ENCODE data around the gene TRIP10. TPM values are rescaled to one million over a fixed set of nuclear protein-coding genes. Genes with fewer than 3 reads are reported as not detected.

TRIP10 gene
- total RNA-seq, 1 donor: 36.2 TPM

DNA sequence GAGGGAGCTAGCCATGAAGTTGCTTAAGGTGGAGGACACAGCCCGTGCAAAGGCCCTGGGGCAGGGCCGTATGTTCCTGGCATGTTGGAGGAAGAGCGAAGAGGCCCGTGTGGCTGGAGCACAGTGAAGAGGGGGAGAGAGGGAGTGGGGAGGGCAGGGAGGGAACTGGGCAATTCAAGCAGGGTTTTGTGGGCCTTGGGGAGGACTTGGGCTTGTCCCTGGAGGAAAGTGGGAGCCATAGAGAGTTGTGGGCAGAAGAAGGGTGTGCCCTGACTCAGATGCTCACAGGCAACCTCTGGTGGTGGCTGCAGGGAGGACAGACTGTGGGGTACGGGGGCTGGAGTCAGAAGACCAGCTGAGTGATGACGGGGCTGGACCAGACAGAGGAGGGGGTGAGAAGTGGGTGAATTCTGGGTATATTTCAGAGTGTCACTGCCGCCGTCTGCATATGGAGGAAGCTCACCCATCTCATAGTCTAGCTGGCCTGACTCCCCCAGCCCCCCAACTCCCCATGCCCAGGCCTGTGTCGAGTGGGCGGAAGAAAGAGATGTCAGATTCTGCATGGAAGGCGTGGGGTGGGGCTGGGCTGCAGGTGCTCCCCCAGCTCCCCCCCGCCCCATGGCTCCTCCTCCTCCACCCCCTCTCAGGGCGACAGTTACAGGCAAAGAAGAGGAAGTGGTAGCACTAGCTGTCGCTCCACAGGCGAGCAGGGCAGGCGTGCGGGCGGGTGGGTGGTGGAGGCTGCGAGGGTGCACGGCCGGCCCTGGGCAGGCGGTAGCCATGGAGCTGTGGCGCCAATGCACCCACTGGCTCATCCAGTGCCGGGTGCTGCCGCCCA, 32.8 kb downstream of the TRIP10 start, which contains the start of gene VAV1:
Gene VAV1 (plus strand): TSS at position 681 of the 838 bp plus-strand sequence. CDS start 100 bp downstream, at position 781.
- no peak within 1 kb of the TSS for H2AFZ ChIP-seq (ENCODE audit: low read length)

GRCh38 chr19:6772866-6773322, 33.4 kb downstream of the TRIP10 start:
- no peaks in the 10 kb centered on the region for H4K20me1 ChIP-seq (ENCODE audit: insufficient read depth, low read length)
- no peaks in the 10 kb centered on the region for H3K79me2 ChIP-seq (ENCODE audit: insufficient read depth, low read length)
- no peak overlapping the region for H2AFZ ChIP-seq (ENCODE audit: low read length)
- TF ChIP-seq, protein P1, sequence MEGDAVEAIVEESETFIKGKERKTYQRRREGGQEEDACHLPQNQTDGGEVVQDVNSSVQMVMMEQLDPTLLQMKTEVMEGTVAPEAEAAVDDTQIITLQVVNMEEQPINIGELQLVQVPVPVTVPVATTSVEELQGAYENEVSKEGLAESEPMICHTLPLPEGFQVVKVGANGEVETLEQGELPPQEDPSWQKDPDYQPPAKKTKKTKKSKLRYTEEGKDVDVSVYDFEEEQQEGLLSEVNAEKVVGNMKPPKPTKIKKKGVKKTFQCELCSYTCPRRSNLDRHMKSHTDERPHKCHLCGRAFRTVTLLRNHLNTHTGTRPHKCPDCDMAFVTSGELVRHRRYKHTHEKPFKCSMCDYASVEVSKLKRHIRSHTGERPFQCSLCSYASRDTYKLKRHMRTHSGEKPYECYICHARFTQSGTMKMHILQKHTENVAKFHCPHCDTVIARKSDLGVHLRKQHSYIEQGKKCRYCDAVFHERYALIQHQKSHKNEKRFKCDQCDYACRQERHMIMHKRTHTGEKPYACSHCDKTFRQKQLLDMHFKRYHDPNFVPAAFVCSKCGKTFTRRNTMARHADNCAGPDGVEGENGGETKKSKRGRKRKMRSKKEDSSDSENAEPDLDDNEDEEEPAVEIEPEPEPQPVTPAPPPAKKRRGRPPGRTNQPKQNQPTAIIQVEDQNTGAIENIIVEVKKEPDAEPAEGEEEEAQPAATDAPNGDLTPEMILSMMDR (IDR thresholded peaks at IDR 0.05; ENCODE audit: extremely low read depth, low read depth, low read length): no peak
- H3K9me3 ChIP-seq (ENCODE audit: low read depth, low read length): no peaks in the 10 kb centered on the region
- peaks cover 2% of the 10 kb centered on the region for H3K27me3 ChIP-seq (ENCODE audit: insufficient read depth, low read length)
- no peak overlapping the region for H3K4me3 ChIP-seq (ENCODE audit: insufficient read depth, low read length)
- DNase-seq (ENCODE audit: insufficient read length, low spot score, missing footprints): peak; percentile 25
- no peak overlapping the region for H3K27ac ChIP-seq (ENCODE audit: low read depth, low read length)
- no peak overlapping the region for H3K4me2 ChIP-seq (ENCODE audit: insufficient read depth, low read length)
- no peaks in the 10 kb centered on the region for H3K4me1 ChIP-seq (ENCODE audit: insufficient read depth, low read length)
- H3K36me3 ChIP-seq (ENCODE audit: insufficient read depth, low read length): no peaks in the 10 kb centered on the region

More for the DNA sequence above, 32.8 kb downstream of the TRIP10 start, which contains the start of gene VAV1:
- TF ChIP-seq, protein P1 (IDR thresholded peaks at IDR 0.05; ENCODE audit: extremely low read depth, low read depth, low read length): no peak
- DNase-seq (ENCODE audit: insufficient read length, low spot score, missing footprints): peak; percentile 58
- Histone ChIP-seq H3K79me2 (ENCODE audit: insufficient read depth, low read length) (no peaks in the 10 kb centered on the region), H3K4me2 (ENCODE audit: insufficient read depth, low read length) (no peak within 1 kb of the TSS), H3K27ac (ENCODE audit: low read depth, low read length) (no peak within 1 kb of the TSS), H3K36me3 (ENCODE audit: insufficient read depth, low read length) (no peaks in the 10 kb centered on the region), H3K4me1 (ENCODE audit: insufficient read depth, low read length) (no peaks in the 10 kb centered on the region), H4K20me1 (ENCODE audit: insufficient read depth, low read length) (no peaks in the 10 kb centered on the region), H3K9me3 (ENCODE audit: low read depth, low read length) (no peaks in the 10 kb centered on the region), H3K4me3 (ENCODE audit: insufficient read depth, low read length) (no peak within 1 kb of the TSS), H3K27me3 (ENCODE audit: insufficient read depth, low read length) (peaks cover 7% of the 10 kb centered on the region)

DNA sequence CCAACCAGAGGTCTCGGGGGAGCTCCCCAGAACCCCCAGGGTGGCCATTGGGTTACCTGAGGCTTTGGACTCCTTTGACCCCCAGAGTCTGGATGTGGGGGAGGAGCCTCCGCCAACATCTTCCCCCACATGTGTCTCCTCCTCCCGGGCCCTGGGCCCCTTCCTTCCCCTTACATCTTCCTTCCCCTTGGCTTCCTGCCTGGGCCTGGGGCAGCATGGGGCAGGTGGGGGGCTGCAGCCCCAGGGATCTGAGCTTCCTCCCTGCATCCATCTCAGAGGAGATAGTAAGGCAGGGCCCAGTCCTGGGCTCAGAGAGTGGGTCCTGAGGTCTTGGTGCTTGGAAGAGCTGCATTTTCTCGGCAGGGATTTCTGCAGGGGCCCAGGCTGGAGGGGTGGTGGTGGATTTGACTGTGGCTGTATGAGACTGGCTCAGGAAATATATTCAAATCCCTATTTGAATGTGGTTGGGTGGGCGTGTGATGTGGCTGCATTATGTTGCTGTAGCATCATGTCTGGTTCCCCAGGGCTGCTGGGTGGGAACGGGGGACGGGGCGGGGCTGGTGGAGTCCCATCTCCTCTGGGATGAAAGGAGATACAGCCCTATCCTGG, 33.9 kb downstream of the TRIP10 start:
- H3K27me3 ChIP-seq (ENCODE audit: insufficient read depth, low read length): no peaks in the 10 kb centered on the region
- no peak overlapping the region for H2AFZ ChIP-seq (ENCODE audit: low read length)
- no peaks in the 10 kb centered on the region for H3K4me1 ChIP-seq (ENCODE audit: insufficient read depth, low read length)
- no peak overlapping the region for H3K4me3 ChIP-seq (ENCODE audit: insufficient read depth, low read length)
- H3K36me3 ChIP-seq (ENCODE audit: insufficient read depth, low read length): no peaks in the 10 kb centered on the region
- TF ChIP-seq, protein P1 (IDR thresholded peaks at IDR 0.05; ENCODE audit: extremely low read depth, low read depth, low read length): no peak
- peak; percentile 62 for DNase-seq (ENCODE audit: insufficient read length, low spot score, missing footprints)
- no peaks in the 10 kb centered on the region for H4K20me1 ChIP-seq (ENCODE audit: insufficient read depth, low read length)
- no peaks in the 10 kb centered on the region for H3K9me3 ChIP-seq (ENCODE audit: low read depth, low read length)
- no peak overlapping the region for H3K27ac ChIP-seq (ENCODE audit: low read depth, low read length)
- no peaks in the 10 kb centered on the region for H3K79me2 ChIP-seq (ENCODE audit: insufficient read depth, low read length)
- no peak overlapping the region for H3K4me2 ChIP-seq (ENCODE audit: insufficient read depth, low read length)

Measured in osteoblast (primary cell).